HAP-1 (cell line): ENCODE measurements around the gene FNBP1L.

Source experiments
- DNase-seq, 2 experiments: peaks; one replicate each; pipeline ENCODE4 v3.0.0-alpha.2; 2016 to 2020; ENCODE audit warnings: low spot score in 2 of 2
- H3K27me3 ChIP-seq: fragments of 250-450 bp; sonication (Bioruptor Pico); 2 replicates; pipeline ENCODE4 v1.5.1; 2020; ENCODE audit warnings: low read depth, mild to moderate bottlenecking, moderate library complexity
- H3K36me3 ChIP-seq: fragments of 250-450 bp; sonication (Bioruptor Pico); replicated peaks from 2 replicates; pipeline ENCODE4 v1.5.1; 2020; ENCODE audit warnings: mild to moderate bottlenecking
- H3K4me1 ChIP-seq: fragments of 250-450 bp; sonication (Bioruptor Pico); 2 replicates; pipeline ENCODE4 v1.5.1; 2020; ENCODE audit warnings: mild to moderate bottlenecking
- H3K4me3 ChIP-seq: fragments of 250-450 bp; sonication (Bioruptor Pico); 2 replicates; pipeline ENCODE4 v1.5.1; 2020; ENCODE audit warnings: mild to moderate bottlenecking, moderate library complexity
- H3K9me3 ChIP-seq: fragments of 250-450 bp; sonication (Bioruptor Pico); 2 replicates; pipeline ENCODE4 v1.5.1; 2020; ENCODE audit warnings: mild to moderate bottlenecking, moderate library complexity
- in situ Hi-C: fragments of 300-500 bp; cut with MboI; formaldehyde crosslinking; loops from 3 replicates; pipeline ENCODE4 v1.14.3; 2020; ENCODE audit warnings: low sequenced_read_pairs, inconsistent platforms, mixed read lengths

The FNBP1L gene

DNA sequence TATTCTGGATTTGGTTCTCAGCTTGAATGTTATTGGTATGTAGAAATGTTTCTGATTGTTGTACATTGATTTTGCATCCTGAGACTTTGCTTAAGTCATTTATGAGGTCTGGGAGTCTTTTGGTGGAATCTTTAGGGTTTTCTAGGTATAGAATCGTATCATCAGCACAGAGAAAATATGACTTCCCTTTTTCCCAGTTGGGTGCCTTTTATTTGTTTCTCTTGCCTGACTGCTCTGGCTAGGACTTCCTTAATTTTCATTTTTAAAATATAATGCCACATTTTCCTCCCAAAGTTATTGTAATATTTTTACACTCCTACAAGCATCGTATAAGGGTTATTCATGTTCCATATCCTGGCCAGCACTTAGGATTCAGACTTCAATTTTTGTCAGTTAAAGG lies 111.1 kb downstream of the FNBP1L start:
- H3K4me3 ChIP-seq = no peak overlapping the region
- H3K4me1 ChIP-seq = peaks cover 5% of the 10 kb centered on the region
- no peaks in the 10 kb centered on the region for H3K27me3 ChIP-seq
- H3K9me3 ChIP-seq = no peaks in the 10 kb centered on the region
- in situ Hi-C loops = no loop called here
- H3K36me3 ChIP-seq = no peaks in the 10 kb centered on the region
- DNase-seq = no peak

GRCh38 chr1:93559695-93560094 lies 111.8 kb downstream of the FNBP1L start:
- Histone ChIP-seq H3K9me3 (no peaks in the 10 kb centered on the region), H3K4me3 (no peak overlapping the region), H3K4me1 (no peaks in the 10 kb centered on the region), H3K27me3 (no peaks in the 10 kb centered on the region), H3K36me3 (no peaks in the 10 kb centered on the region)
- in situ Hi-C loops = no loop called here
- DNase-seq = no peak

- Histone ChIP-seq H3K9me3 (no peaks in the 10 kb centered on the region), H3K4me1 (no peaks in the 10 kb centered on the region), H3K4me3 (no peak overlapping the region), H3K36me3 (no peaks in the 10 kb centered on the region; the same call in 1 of the 2 replicates), H3K27me3 (no peaks in the 10 kb centered on the region)
- in situ Hi-C loops = no loop called here
- no peak for DNase-seq
These were observed 117.7 kb downstream of the FNBP1L start for GRCh38 chr1:93565496-93566206.

DNA sequence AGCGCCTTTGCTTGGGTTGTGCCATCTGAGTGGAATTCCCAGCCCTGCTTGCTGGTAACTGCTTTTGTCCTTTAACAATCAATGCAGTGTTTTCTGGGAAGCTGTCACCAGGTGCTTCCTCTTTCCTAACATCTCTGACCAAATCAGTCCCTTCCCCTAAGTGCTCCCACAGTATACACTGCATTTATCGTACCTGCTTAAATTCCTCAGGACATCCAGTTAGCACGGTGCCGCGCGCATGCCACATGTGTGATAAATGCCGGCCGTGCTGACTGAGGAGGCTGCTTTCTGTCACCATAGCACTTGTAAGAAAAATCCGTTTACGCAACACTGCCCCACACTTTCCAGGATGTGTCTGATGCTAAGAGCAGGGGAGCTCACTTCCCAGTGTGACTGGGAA lies 118.3 kb downstream of the FNBP1L start:
- Histone ChIP-seq H3K27me3 (no peaks in the 10 kb centered on the region), H3K4me3 (no peak overlapping the region), H3K9me3 (no peaks in the 10 kb centered on the region), H3K36me3 (no peaks in the 10 kb centered on the region; the same call in 1 of the 2 replicates), H3K4me1 (no peaks in the 10 kb centered on the region)
- in situ Hi-C loops = no loop called here
- DNase-seq = no peak

DNA sequence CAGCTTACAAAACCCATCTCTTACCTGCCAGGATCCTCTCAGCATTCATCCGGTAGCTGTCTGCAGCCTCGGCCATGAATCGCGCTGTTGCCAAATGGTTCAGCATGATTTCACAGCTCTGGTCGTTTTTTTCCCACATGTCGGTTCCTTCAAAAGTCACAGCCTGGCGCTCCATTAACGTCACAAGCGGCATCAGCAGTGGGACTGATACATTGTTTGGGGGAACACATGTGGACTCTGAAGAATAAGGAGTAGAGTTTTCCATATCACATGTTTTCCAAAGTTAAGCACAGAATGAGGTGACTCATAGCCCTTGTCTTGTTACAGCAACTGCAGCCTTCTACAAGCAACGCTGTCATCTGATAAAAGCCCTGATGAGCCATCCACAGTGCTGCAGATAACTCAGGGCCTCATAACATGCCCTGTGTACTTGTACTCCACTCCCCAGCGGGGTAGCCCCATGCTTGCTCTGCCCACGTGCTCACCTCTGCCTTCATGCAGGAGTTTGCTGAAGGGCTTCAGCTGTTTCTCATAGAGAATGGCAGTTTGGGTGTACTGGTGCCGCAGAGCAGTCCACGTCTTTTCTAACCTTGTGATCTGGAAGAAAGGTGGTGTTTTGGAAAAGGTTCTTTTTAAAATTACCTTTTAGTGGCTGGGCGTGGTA lies 119.5 kb downstream of the FNBP1L start:
- Histone ChIP-seq H3K4me1 (no peaks in the 10 kb centered on the region), H3K36me3 (no peaks in the 10 kb centered on the region; the same call in 1 of the 2 replicates), H3K27me3 (no peaks in the 10 kb centered on the region), H3K4me3 (no peak overlapping the region), H3K9me3 (no peaks in the 10 kb centered on the region)
- in situ Hi-C loops = no loop called here
- no peak for DNase-seq

GRCh38 chr1:93569489-93569888 lies 121.6 kb downstream of the FNBP1L start:
- in situ Hi-C loops = no loop called here
- no peaks in the 10 kb centered on the region; the same call in 1 of the 2 replicates for H3K36me3 ChIP-seq
- H3K4me1 ChIP-seq = no peaks in the 10 kb centered on the region
- no peak for DNase-seq
- H3K9me3 ChIP-seq = no peaks in the 10 kb centered on the region
- H3K4me3 ChIP-seq = no peak overlapping the region
- H3K27me3 ChIP-seq = no peaks in the 10 kb centered on the region

GRCh38 chr1:93571623-93572310 lies 123.8 kb downstream of the FNBP1L start:
- Histone ChIP-seq H3K9me3 (no peaks in the 10 kb centered on the region), H3K4me3 (no peak overlapping the region), H3K36me3 (no peaks in the 10 kb centered on the region; the same call in 1 of the 2 replicates), H3K4me1 (no peaks in the 10 kb centered on the region), H3K27me3 (no peaks in the 10 kb centered on the region)
- no peak for DNase-seq
- in situ Hi-C loops = no loop called here

DNA sequence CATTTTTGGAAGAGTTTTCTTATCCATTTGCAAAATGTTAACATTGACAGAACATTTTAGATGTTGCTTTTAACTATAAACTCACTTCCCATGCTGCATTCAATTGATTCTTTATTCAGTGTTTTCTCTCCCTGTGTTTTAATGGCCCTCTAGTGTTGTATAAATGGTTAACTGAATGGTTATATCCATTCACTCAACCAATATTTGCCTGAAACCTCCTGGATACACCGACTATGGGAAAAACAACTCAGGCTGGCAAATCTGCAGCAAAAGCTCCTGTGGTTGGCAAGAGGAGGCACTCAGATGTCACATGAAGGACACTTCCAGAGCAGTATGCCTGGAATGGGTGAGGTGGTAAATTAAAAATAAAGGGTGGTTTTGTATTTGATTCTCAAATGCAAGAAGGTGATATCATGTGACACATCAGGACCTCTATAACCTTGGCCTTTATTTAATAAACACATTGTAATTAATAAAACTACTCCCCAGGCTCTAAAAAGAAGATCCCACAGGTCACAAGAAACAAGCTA lies 126.1 kb downstream of the FNBP1L start:
- no peaks in the 10 kb centered on the region for H3K27me3 ChIP-seq
- DNase-seq = no peak
- in situ Hi-C loops = no loop called here
- H3K36me3 ChIP-seq = no peaks in the 10 kb centered on the region; the same call in 1 of the 2 replicates
- H3K9me3 ChIP-seq = no peaks in the 10 kb centered on the region
- H3K4me3 ChIP-seq = no peak overlapping the region
- H3K4me1 ChIP-seq = no peaks in the 10 kb centered on the region

DNA sequence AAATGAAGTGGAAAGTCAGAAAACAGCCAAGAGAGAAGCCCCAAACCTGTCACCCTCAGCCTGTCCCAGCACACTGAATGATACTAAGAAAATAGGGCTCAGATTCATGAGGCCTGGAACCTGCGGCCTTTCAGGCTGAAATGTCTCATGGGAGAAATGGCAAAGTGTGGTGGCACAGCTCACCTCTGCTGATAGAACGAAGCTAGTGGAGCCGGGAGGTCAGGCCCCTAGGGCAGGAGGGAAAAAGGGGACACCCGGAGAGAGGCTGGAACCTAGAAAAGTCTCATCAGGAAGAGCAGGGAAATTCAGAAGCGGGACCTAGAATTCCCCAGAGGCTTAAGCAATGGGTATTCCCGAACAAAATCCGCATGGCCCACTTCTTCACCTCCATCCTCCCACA lies 126.6 kb downstream of the FNBP1L start:
- H3K4me3 ChIP-seq = no peak overlapping the region
- no peaks in the 10 kb centered on the region for H3K27me3 ChIP-seq
- no peak for DNase-seq
- no peaks in the 10 kb centered on the region for H3K9me3 ChIP-seq
- in situ Hi-C loops = no loop called here
- no peaks in the 10 kb centered on the region for H3K4me1 ChIP-seq
- H3K36me3 ChIP-seq = no peaks in the 10 kb centered on the region; the same call in 1 of the 2 replicates

DNA sequence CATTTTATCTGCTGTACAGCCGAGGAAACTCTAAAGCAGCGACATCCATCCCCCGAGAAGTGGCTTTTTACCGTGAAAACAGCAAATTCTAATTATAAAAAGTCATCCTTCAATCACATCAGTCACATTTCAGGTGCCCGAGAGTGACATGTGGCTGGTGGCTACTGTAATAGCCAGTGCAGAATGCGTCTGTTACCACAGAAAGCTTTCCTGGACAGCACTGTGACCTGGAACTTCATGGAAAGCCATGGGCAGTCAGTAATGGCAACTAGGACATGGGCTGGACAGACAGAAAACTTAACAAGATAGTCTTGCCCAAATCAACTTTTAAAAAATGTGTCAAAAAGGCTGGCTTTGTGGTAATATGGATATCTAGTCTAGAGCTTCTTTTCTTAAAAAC lies 127.1 kb downstream of the FNBP1L start:
- in situ Hi-C loops = no loop called here
- DNase-seq = no peak
- no peaks in the 10 kb centered on the region for H3K4me1 ChIP-seq
- H3K27me3 ChIP-seq = no peaks in the 10 kb centered on the region
- H3K36me3 ChIP-seq = no peaks in the 10 kb centered on the region
- no peaks in the 10 kb centered on the region for H3K9me3 ChIP-seq
- no peak overlapping the region for H3K4me3 ChIP-seq

GRCh38 chr1:93575621-93576284 lies 127.8 kb downstream of the FNBP1L start:
- Histone ChIP-seq H3K4me1 (no peaks in the 10 kb centered on the region), H3K36me3 (no peaks in the 10 kb centered on the region), H3K9me3 (no peaks in the 10 kb centered on the region), H3K4me3 (no peak overlapping the region), H3K27me3 (no peaks in the 10 kb centered on the region)
- DNase-seq = no peak
- in situ Hi-C loops = no loop called here

DNA sequence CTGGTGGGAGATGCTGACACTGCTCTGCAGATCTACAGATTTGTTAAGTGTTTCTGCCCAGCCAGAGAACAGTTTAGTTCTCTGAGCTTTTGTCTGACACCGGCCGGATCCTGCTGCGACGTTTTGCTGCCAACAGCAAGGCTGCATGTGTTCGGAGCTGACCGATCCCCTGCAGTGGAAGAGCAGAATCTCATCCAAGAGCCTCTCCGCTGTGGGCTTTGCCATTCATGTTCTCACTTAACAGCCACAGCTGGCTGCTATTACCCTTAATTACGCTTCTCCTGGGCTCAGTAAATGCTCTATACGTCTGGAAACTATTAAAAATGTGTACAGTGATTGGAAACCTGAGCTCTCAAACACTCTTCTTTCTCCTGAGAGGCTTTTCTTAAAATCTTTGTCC lies 128.4 kb downstream of the FNBP1L start:
- H3K9me3 ChIP-seq = no peaks in the 10 kb centered on the region
- no peak overlapping the region for H3K4me3 ChIP-seq
- in situ Hi-C loops = no loop called here
- no peak for DNase-seq
- H3K27me3 ChIP-seq = no peaks in the 10 kb centered on the region
- H3K4me1 ChIP-seq = no peaks in the 10 kb centered on the region
- no peaks in the 10 kb centered on the region for H3K36me3 ChIP-seq

GRCh38 chr1:93576746-93577145 lies 128.8 kb downstream of the FNBP1L start:
- no peak overlapping the region for H3K4me3 ChIP-seq
- no peak for DNase-seq
- in situ Hi-C loops = no loop called here
- H3K27me3 ChIP-seq = no peaks in the 10 kb centered on the region
- H3K4me1 ChIP-seq = no peaks in the 10 kb centered on the region
- H3K9me3 ChIP-seq = no peaks in the 10 kb centered on the region
- no peaks in the 10 kb centered on the region for H3K36me3 ChIP-seq
